A673 (cell line): ENCODE measurements around the gene GALNTL6. TPM values are rescaled to one million over a fixed set of nuclear protein-coding genes. Genes with fewer than 3 reads are reported as not detected.

Experiments used
- BruUV-seq: library from RNA; stranded (reverse); fragments of 400-500 nt; replicated peaks from 2 replicates; lab custom pipeline; 2021; lab: Mats Ljungman, UMichigan
- CTCF ChIA-PET: fragments of 300-600 bp; sonication (Branson Sonifier 250); formaldehyde crosslinking; loops from one replicate; lab custom pipeline; 2022; ENCODE audit warnings: antibody characterized with exemption; lab: Charles Lee
- POLR2A ChIA-PET: fragments of 300-600 bp; sonication (Branson Sonifier 250); formaldehyde crosslinking; loops from one replicate; lab custom pipeline; 2022; ENCODE audit warnings: antibody characterized with exemption; ENCODE audit not compliant: low non-redundant PET; lab: Charles Lee
- DNase-seq: peaks from one replicate; pipeline ENCODE4 v3.0.0-alpha.2; 2015; ENCODE audit warnings: low spot score
- H3K27ac ChIP-seq: fragments of 200-600 bp; sonication (generic); 2 replicates; pipeline ENCODE4 v1.5.1; 2016; ENCODE audit warnings: mixed run types, low read depth, mild to moderate bottlenecking, mixed read lengths, antibody characterized with exemption, low read length; ENCODE audit not compliant: poor library complexity, severe bottlenecking
- H3K27me3 ChIP-seq: fragments of 200-600 bp; sonication (generic); replicated peaks from 2 replicates; pipeline ENCODE4 v1.6.1; 2017; ENCODE audit warnings: mixed run types, low read depth, mild to moderate bottlenecking, mixed read lengths, antibody characterized with exemption, low read length; ENCODE audit not compliant: insufficient read depth, poor library complexity
- H3K36me3 ChIP-seq: fragments of 200-600 bp; sonication (generic); 2 replicates; pipeline ENCODE4 v1.6.1; 2016; ENCODE audit warnings: mixed run types, mild to moderate bottlenecking, mixed read lengths, antibody characterized with exemption, low read length; ENCODE audit not compliant: insufficient read depth, poor library complexity, severe bottlenecking
- H3K4me1 ChIP-seq: fragments of 200-600 bp; sonication (generic); 2 replicates; pipeline ENCODE4 v1.6.1; 2017; ENCODE audit warnings: mixed run types, mild to moderate bottlenecking, mixed read lengths, antibody characterized with exemption, low read length; ENCODE audit not compliant: insufficient read depth, poor library complexity, severe bottlenecking
- H3K4me3 ChIP-seq: fragments of 200-600 bp; sonication (generic); 2 replicates; pipeline ENCODE4 v1.5.1; 2016; ENCODE audit warnings: low read depth, mixed run types, mild to moderate bottlenecking, mixed read lengths, low read length; ENCODE audit not compliant: poor library complexity, severe bottlenecking
- H3K9me3 ChIP-seq: fragments of 200-600 bp; sonication (generic); 2 replicates; pipeline ENCODE4 v1.6.1; 2016; ENCODE audit warnings: mixed run types, low read depth, mild to moderate bottlenecking, mixed read lengths, antibody characterized with exemption, low read length; ENCODE audit not compliant: poor library complexity, severe bottlenecking
- CTCF ChIP-seq: fragments of 300-800, 200-600 bp; sonication (generic); conservative IDR thresholded peaks from 2 replicates; pipeline ENCODE4 v1.5.1; 2017; ENCODE audit warnings: low read depth, mild to moderate bottlenecking, antibody characterized with exemption, low read length, moderate library complexity, mixed read lengths
- EZH2 ChIP-seq: fragments of 200-600 bp; sonication (generic); IDR thresholded peaks from 2 replicates; pipeline ENCODE4 v1.6.1; 2017; ENCODE audit warnings: borderline replicate concordance, low read depth, mild to moderate bottlenecking, mixed read lengths, antibody characterized with exemption, low read length; ENCODE audit not compliant: poor library complexity, severe bottlenecking
- intact Hi-C: fragments of 100-400 bp; cut with micrococcal nuclease; formaldehyde crosslinking; loops from one replicate; pipeline ENCODE4 v1.10.0; 2022; ENCODE audit not compliant: unreplicated experiment
- total RNA-seq: library from RNA; stranded (reverse); gene quantifications from 2 replicates; pipeline ENCODE4 v1.2.3, GENCODE V29; 2021

GALNTL6 gene
- total RNA-seq, 1 experiment from 2014 or later: 0.30 TPM

GRCh38 chr4:172481802-172482508 is 668.8 kb downstream of the GALNTL6 start:
- no peaks in the 10 kb centered on the region for H3K4me1 ChIP-seq
- no peaks in the 10 kb centered on the region for H3K27me3 ChIP-seq
- intact Hi-C loops: no loop called here
- H3K4me3 ChIP-seq: no peak overlapping the region
- no peak for DNase-seq
- no peaks in the 10 kb centered on the region for H3K36me3 ChIP-seq
- H3K9me3 ChIP-seq: no peaks in the 10 kb centered on the region
- CTCF ChIA-PET: no interaction called here
- BruUV-seq: no TSS peak
- POLR2A ChIA-PET: no interaction called here
- H3K27ac ChIP-seq: no peak overlapping the region
- TF ChIP-seq CTCF (no peak), EZH2 (no peak)

- no peaks in the 10 kb centered on the region for H3K4me1 ChIP-seq
- BruUV-seq: no TSS peak
- no peak overlapping the region for H3K4me3 ChIP-seq
- ChIA-PET POLR2A (no interaction called here), CTCF (no interaction called here)
- H3K36me3 ChIP-seq: no peaks in the 10 kb centered on the region
- DNase-seq: no peak
- no peak overlapping the region for H3K27ac ChIP-seq
- H3K27me3 ChIP-seq: no peaks in the 10 kb centered on the region
- H3K9me3 ChIP-seq: no peaks in the 10 kb centered on the region
- intact Hi-C loops: no loop called here
- no peak for TF ChIP-seq CTCF
- TF ChIP-seq EZH2: no peak
These were observed 671.8 kb downstream of the GALNTL6 start for GRCh38 chr4:172485007-172485406.

GRCh38 chr4:172486531-172486930 is 673.3 kb downstream of the GALNTL6 start:
- Histone ChIP-seq H3K9me3 (no peaks in the 10 kb centered on the region), H3K27ac (no peak overlapping the region), H3K36me3 (no peaks in the 10 kb centered on the region), H3K4me3 (no peak overlapping the region), H3K27me3 (no peaks in the 10 kb centered on the region), H3K4me1 (no peaks in the 10 kb centered on the region)
- intact Hi-C loops: no loop called here
- POLR2A ChIA-PET: no interaction called here
- TF ChIP-seq EZH2 (no peak), CTCF (no peak)
- no TSS peak for BruUV-seq
- no peak for DNase-seq
- CTCF ChIA-PET: no interaction called here
